HEK293 (cell line): ENCODE measurements around the gene STAP2.

Source experiments
- CTCF ChIA-PET: fragments of 350-600 bp; formaldehyde crosslinking; extraction: SDS; loops from one replicate; lab custom pipeline; 2021; ENCODE audit warnings: antibody characterized with exemption; lab: Yijun Ruan, JAX
- POLR2A ChIA-PET: fragments of 300-600 bp; formaldehyde crosslinking; extraction: SDS; loops from one replicate; lab custom pipeline; 2020; ENCODE audit warnings: antibody characterized with exemption, inconsistent platforms; lab: Yijun Ruan, JAX
- H3K27ac ChIP-seq: fragments of 200-500 bp; sonication (Bioruptor generic); 2 replicates; pipeline ENCODE4 v1.5.1; 2014; ENCODE audit warnings: low read depth, low read length, control low read depth, inconsistent platforms; ENCODE audit errors: extremely low read depth
- H3K36me3 ChIP-seq, 2 experiments: fragments of 200-500 bp in 1 of 2; sonication (Bioruptor generic) in 1 of 2; 1 replicate in 1 of 2; 2 replicates in 1 of 2; pipeline ENCODE4 v1.5.1; 2014 to 2017; ENCODE audit warnings: inconsistent platforms in 2 of 2, low read length in 2 of 2; ENCODE audit not compliant: control insufficient read depth in 2 of 2, insufficient read depth in 1 of 2
- H3K4me1 ChIP-seq: fragments of 200-500 bp; sonication (Bioruptor generic); 2 replicates; pipeline ENCODE4 v1.5.1; 2014; ENCODE audit warnings: mild to moderate bottlenecking, low read length, inconsistent platforms; ENCODE audit not compliant: control insufficient read depth, insufficient read depth
- H3K4me3 ChIP-seq: 2 replicates; pipeline ENCODE4 v1.5.1; 2011; ENCODE audit warnings: low read depth, mild to moderate bottlenecking, control low read depth, low read length, moderate library complexity
- H3K9me3 ChIP-seq: fragments of 200-500 bp; sonication (Bioruptor generic); 2 replicates; pipeline ENCODE4 v1.5.1; 2014; ENCODE audit warnings: low read depth, low read length, inconsistent platforms; ENCODE audit not compliant: control insufficient read depth, insufficient read depth
- HOXC10 ChIP-seq: sonication (generic); formaldehyde crosslinking; IDR thresholded peaks from 2 replicates; pipeline ENCODE4 v1.8.1; 2023; ENCODE audit warnings: mild to moderate bottlenecking, missing genetic modification reagents
- KLF1 ChIP-seq: fragments of 450-650 bp; formaldehyde crosslinking; IDR thresholded peaks from 2 replicates; pipeline ENCODE4 v1.5.1; 2016; ENCODE audit warnings: missing biosample characterization, missing genetic modification characterization
- KLF10 ChIP-seq: fragments of 450-650 bp; IDR thresholded peaks from 2 replicates; pipeline ENCODE4 v1.5.1; 2018; ENCODE audit warnings: missing biosample characterization, mild to moderate bottlenecking, missing genetic modification characterization
- KLF9 ChIP-seq: fragments of 450-650 bp; formaldehyde crosslinking; IDR thresholded peaks from 2 replicates; pipeline ENCODE4 v1.5.1; 2016; ENCODE audit warnings: missing biosample characterization, missing genetic modification characterization, low read depth
- SCRT2 ChIP-seq: fragments of 450-650 bp; formaldehyde crosslinking; IDR thresholded peaks from 2 replicates; pipeline ENCODE4 v1.5.1; 2016; ENCODE audit warnings: missing biosample characterization, missing genetic modification characterization
- SP3 ChIP-seq: fragments of 450-650 bp; formaldehyde crosslinking; IDR thresholded peaks from 2 replicates; pipeline ENCODE4 v1.5.1; 2016; ENCODE audit warnings: missing biosample characterization, missing genetic modification characterization
- ZFP3 ChIP-seq: fragments of 450-650 bp; formaldehyde crosslinking; IDR thresholded peaks from 2 replicates; pipeline ENCODE4 v1.5.1; 2016; ENCODE audit warnings: low read depth, missing biosample characterization, missing genetic modification characterization
- ZNF19 ChIP-seq: fragments of 450-650 bp; formaldehyde crosslinking; IDR thresholded peaks from 2 replicates; pipeline ENCODE4; 2016; ENCODE audit warnings: missing biosample characterization, missing genetic modification characterization, low read depth
- ZNF221 ChIP-seq: fragments of 450-650 bp; formaldehyde crosslinking; IDR thresholded peaks from 2 replicates; pipeline ENCODE4 v1.5.1; 2017; ENCODE audit warnings: missing biosample characterization, missing genetic modification characterization, borderline replicate concordance
- ZNF239 ChIP-seq: fragments of 450-650 bp; formaldehyde crosslinking; IDR thresholded peaks from 2 replicates; pipeline ENCODE4 v1.5.1; 2016; ENCODE audit warnings: missing biosample characterization, missing genetic modification characterization
- ZNF248 ChIP-seq: fragments of 450-650 bp; formaldehyde crosslinking; IDR thresholded peaks from 2 replicates; pipeline ENCODE4 v1.5.1; 2017; ENCODE audit warnings: missing biosample characterization, missing genetic modification characterization
- ZNF416 ChIP-seq: fragments of 450-650 bp; formaldehyde crosslinking; IDR thresholded peaks from 2 replicates; pipeline ENCODE4 v1.5.1; 2016; ENCODE audit warnings: missing biosample characterization, missing genetic modification characterization
- ZNF548 ChIP-seq: fragments of 450-650 bp; formaldehyde crosslinking; IDR thresholded peaks from 2 replicates; pipeline ENCODE4 v1.5.1; 2016; ENCODE audit warnings: missing biosample characterization, missing genetic modification characterization
- ZNF549 ChIP-seq: fragments of 450-650 bp; IDR thresholded peaks from 2 replicates; pipeline ENCODE4 v1.5.1; 2018; ENCODE audit warnings: missing biosample characterization, missing genetic modification characterization, mild to moderate bottlenecking, inconsistent platforms, moderate library complexity
- ZNF571 ChIP-seq: fragments of 450-650 bp; formaldehyde crosslinking; IDR thresholded peaks from 2 replicates; pipeline ENCODE4 v1.5.0; 2017; ENCODE audit warnings: missing biosample characterization, missing genetic modification characterization
- ZNF610 ChIP-seq: fragments of 450-650 bp; formaldehyde crosslinking; IDR thresholded peaks from 2 replicates; pipeline ENCODE4 v1.5.1; 2016; ENCODE audit warnings: missing biosample characterization, missing genetic modification characterization, borderline replicate concordance
- ZNF624 ChIP-seq: fragments of 450-650 bp; formaldehyde crosslinking; IDR thresholded peaks from 2 replicates; pipeline ENCODE4 v1.5.1; 2017; ENCODE audit warnings: missing biosample characterization, missing genetic modification characterization
- ZNF670 ChIP-seq: fragments of 450-650 bp; formaldehyde crosslinking; IDR thresholded peaks from 2 replicates; pipeline ENCODE4 v1.5.1; 2016; ENCODE audit warnings: missing biosample characterization, missing genetic modification characterization, low read depth
- ZNF785 ChIP-seq: fragments of 450-650 bp; formaldehyde crosslinking; IDR thresholded peaks from 2 replicates; pipeline ENCODE4 v1.5.1; 2016; ENCODE audit warnings: missing biosample characterization, missing genetic modification characterization
- ZNF791 ChIP-seq: fragments of 450-650 bp; formaldehyde crosslinking; IDR thresholded peaks from 2 replicates; pipeline ENCODE4 v1.5.1; 2016; ENCODE audit warnings: missing biosample characterization, missing genetic modification characterization
- ZSCAN23 ChIP-seq: fragments of 450-650 bp; formaldehyde crosslinking; IDR thresholded peaks from 2 replicates; pipeline ENCODE4 v1.5.1; 2016; ENCODE audit warnings: missing biosample characterization, missing genetic modification characterization
- TF ChIP-seq, protein P1 (sequence below): fragments of 450-650 bp; formaldehyde crosslinking; IDR thresholded peaks from 2 replicates; pipeline ENCODE4 v1.5.1; 2016; ENCODE audit warnings: missing biosample characterization, missing genetic modification characterization, borderline replicate concordance
- TF ChIP-seq, protein P2 (sequence below): fragments of 450-650 bp; formaldehyde crosslinking; IDR thresholded peaks from 2 replicates; pipeline ENCODE4 v1.5.1; 2017; ENCODE audit warnings: missing biosample characterization, missing genetic modification characterization
- TF ChIP-seq, protein P3 (sequence below): fragments of 450-650 bp; formaldehyde crosslinking; IDR thresholded peaks from 2 replicates; pipeline ENCODE4 v1.5.1; 2016; ENCODE audit warnings: missing biosample characterization, missing genetic modification characterization
- TF ChIP-seq, protein P4 (sequence below): fragments of 450-650 bp; formaldehyde crosslinking; IDR thresholded peaks from 2 replicates; pipeline ENCODE4 v1.5.1; 2016; ENCODE audit warnings: missing biosample characterization, missing genetic modification characterization, borderline replicate concordance

The STAP2 gene

DNA sequence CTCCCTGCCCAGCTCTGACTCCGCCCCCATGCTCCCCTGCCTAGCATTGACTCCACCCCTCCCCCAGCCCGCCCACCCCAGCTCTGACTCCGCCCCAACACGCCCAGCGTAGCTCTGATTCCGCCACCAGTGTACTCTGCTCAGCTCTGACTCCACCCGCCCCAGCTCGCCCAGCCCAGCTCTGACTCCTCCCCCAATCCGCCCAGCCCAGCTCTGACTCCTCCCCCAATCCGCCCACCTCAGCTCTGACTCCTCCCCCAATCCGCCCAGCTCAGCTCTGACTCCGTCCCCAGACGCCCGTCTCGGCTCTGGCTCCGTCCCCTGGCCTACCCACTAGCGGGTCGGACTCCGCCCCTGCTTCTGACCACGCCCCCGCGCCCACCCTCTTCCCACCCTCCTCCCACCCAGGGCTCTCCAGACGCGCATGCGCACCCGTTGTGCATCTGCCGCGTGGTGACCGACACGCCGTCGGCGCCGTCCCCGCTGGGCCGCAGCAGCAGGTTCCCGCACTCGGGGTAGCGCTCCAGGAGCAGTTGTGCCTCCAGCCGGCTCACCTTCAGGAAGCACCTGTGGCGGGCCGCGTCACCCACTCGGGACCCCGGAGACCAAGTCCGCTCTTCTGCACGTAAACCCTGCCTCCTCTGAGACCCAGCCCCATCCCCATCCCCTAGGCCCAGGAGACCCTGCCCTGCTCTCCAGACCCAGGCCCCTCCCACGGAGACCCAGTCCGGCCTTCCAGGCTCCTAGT lies 10.2 kb downstream of the STAP2 start:
- no peak overlapping the region for H3K27ac ChIP-seq
- H3K36me3 ChIP-seq, result no peaks in the 10 kb centered on the region
- ChIA-PET POLR2A (interaction anchor here (0.6 to 1.2 kb wide), 2 partner anchors 9 to 14 kb away, joined by 3 to 10 read pairs; partner anchors contain the start of gene MPND), CTCF (interaction anchor here (0.8 kb wide), 1 partner anchor 61 kb away, joined by 4 read pairs; no protein-coding TSS in a partner anchor)
- no peaks in the 10 kb centered on the region for H3K4me1 ChIP-seq
- no peak overlapping the region for H3K4me3 ChIP-seq
- H3K9me3 ChIP-seq, result no peaks in the 10 kb centered on the region
- TF ChIP-seq SP3, result peak; percentile 59
- TF ChIP-seq ZNF221, result no peak
- no peak for TF ChIP-seq ZNF19 (tag by site-specific recombination)
- 0 out of 2 replicates have a peak, but pooled peaks have one; percentile 18 for TF ChIP-seq SCRT2 (tag by site-specific recombination)
- TF ChIP-seq ZNF670, result no peak
- no peak for TF ChIP-seq ZFP3 (tag by site-specific recombination)
- no peak for TF ChIP-seq ZNF785 (tag by site-specific recombination)
- TF ChIP-seq ZNF416 (tag by site-specific recombination), result no peak
- TF ChIP-seq ZNF791 (tag by site-specific recombination), result no peak
- TF ChIP-seq KLF9 (tag by site-specific recombination), result 0 out of 2 replicates have a peak, but pooled peaks have one; percentile 21
- TF ChIP-seq, protein P1, sequence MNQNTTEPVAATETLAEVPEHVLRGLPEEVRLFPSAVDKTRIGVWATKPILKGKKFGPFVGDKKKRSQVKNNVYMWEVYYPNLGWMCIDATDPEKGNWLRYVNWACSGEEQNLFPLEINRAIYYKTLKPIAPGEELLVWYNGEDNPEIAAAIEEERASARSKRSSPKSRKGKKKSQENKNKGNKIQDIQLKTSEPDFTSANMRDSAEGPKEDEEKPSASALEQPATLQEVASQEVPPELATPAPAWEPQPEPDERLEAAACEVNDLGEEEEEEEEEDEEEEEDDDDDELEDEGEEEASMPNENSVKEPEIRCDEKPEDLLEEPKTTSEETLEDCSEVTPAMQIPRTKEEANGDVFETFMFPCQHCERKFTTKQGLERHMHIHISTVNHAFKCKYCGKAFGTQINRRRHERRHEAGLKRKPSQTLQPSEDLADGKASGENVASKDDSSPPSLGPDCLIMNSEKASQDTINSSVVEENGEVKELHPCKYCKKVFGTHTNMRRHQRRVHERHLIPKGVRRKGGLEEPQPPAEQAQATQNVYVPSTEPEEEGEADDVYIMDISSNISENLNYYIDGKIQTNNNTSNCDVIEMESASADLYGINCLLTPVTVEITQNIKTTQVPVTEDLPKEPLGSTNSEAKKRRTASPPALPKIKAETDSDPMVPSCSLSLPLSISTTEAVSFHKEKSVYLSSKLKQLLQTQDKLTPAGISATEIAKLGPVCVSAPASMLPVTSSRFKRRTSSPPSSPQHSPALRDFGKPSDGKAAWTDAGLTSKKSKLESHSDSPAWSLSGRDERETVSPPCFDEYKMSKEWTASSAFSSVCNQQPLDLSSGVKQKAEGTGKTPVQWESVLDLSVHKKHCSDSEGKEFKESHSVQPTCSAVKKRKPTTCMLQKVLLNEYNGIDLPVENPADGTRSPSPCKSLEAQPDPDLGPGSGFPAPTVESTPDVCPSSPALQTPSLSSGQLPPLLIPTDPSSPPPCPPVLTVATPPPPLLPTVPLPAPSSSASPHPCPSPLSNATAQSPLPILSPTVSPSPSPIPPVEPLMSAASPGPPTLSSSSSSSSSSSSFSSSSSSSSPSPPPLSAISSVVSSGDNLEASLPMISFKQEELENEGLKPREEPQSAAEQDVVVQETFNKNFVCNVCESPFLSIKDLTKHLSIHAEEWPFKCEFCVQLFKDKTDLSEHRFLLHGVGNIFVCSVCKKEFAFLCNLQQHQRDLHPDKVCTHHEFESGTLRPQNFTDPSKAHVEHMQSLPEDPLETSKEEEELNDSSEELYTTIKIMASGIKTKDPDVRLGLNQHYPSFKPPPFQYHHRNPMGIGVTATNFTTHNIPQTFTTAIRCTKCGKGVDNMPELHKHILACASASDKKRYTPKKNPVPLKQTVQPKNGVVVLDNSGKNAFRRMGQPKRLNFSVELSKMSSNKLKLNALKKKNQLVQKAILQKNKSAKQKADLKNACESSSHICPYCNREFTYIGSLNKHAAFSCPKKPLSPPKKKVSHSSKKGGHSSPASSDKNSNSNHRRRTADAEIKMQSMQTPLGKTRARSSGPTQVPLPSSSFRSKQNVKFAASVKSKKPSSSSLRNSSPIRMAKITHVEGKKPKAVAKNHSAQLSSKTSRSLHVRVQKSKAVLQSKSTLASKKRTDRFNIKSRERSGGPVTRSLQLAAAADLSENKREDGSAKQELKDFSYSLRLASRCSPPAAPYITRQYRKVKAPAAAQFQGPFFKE (tag by site-specific recombination), result no peak
- TF ChIP-seq ZNF571 (tag by site-specific recombination), result no peak
- no peak for TF ChIP-seq ZNF548 (tag by site-specific recombination)
- TF ChIP-seq, protein P2, sequence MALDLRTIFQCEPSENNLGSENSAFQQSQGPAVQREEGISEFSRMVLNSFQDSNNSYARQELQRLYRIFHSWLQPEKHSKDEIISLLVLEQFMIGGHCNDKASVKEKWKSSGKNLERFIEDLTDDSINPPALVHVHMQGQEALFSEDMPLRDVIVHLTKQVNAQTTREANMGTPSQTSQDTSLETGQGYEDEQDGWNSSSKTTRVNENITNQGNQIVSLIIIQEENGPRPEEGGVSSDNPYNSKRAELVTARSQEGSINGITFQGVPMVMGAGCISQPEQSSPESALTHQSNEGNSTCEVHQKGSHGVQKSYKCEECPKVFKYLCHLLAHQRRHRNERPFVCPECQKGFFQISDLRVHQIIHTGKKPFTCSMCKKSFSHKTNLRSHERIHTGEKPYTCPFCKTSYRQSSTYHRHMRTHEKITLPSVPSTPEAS (tag by site-specific recombination), result no peak
- TF ChIP-seq HOXC10 (CRISPR knock-in tag), result no peak
- TF ChIP-seq ZNF610 (tag by site-specific recombination), result no peak
- TF ChIP-seq ZSCAN23 (tag by site-specific recombination), result no peak
- peak; percentile 81 for TF ChIP-seq KLF1 (tag by site-specific recombination)
- TF ChIP-seq ZNF248 (tag by site-specific recombination), result no peak
- TF ChIP-seq KLF10 (tag by site-specific recombination), result no peak
- no peak for TF ChIP-seq ZNF239 (tag by site-specific recombination)
- no peak for TF ChIP-seq ZNF624
- TF ChIP-seq, protein P3, sequence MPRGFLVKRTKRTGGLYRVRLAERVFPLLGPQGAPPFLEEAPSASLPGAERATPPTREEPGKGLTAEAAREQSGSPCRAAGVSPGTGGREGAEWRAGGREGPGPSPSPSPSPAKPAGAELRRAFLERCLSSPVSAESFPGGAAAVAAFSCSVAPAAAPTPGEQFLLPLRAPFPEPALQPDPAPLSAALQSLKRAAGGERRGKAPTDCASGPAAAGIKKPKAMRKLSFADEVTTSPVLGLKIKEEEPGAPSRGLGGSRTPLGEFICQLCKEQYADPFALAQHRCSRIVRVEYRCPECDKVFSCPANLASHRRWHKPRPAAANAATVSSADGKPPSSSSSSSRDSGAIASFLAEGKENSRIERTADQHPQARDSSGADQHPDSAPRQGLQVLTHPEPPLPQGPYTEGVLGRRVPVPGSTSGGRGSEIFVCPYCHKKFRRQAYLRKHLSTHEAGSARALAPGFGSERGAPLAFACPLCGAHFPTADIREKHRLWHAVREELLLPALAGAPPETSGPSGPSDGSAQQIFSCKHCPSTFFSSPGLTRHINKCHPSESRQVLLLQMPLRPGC (tag by site-specific recombination), result no peak
- TF ChIP-seq, protein P4, sequence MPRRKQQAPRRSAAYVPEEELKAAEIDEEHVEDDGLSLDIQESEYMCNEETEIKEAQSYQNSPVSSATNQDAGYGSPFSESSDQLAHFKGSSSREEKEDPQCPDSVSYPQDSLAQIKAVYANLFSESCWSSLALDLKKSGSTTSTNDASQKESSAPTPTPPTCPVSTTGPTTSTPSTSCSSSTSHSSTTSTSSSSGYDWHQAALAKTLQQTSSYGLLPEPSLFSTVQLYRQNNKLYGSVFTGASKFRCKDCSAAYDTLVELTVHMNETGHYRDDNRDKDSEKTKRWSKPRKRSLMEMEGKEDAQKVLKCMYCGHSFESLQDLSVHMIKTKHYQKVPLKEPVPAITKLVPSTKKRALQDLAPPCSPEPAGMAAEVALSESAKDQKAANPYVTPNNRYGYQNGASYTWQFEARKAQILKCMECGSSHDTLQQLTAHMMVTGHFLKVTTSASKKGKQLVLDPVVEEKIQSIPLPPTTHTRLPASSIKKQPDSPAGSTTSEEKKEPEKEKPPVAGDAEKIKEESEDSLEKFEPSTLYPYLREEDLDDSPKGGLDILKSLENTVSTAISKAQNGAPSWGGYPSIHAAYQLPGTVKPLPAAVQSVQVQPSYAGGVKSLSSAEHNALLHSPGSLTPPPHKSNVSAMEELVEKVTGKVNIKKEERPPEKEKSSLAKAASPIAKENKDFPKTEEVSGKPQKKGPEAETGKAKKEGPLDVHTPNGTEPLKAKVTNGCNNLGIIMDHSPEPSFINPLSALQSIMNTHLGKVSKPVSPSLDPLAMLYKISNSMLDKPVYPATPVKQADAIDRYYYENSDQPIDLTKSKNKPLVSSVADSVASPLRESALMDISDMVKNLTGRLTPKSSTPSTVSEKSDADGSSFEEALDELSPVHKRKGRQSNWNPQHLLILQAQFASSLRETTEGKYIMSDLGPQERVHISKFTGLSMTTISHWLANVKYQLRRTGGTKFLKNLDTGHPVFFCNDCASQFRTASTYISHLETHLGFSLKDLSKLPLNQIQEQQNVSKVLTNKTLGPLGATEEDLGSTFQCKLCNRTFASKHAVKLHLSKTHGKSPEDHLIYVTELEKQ, result no peak
- TF ChIP-seq ZNF549 (tag by site-specific recombination), result no peak
